Testis (tissue), 3 donors: Measurements from ENCODE around the gene ALDH16A1. TPM values are rescaled to one million over a fixed set of nuclear protein-coding genes. Genes with fewer than 3 reads are reported as not detected.

Experiments used
- DNase-seq: peaks from one replicate; pipeline ENCODE4 v3.0.0-alpha.2; 2019
- H3K27ac ChIP-seq, 2 donors: fragments of 200-600 bp; sonication (generic); one replicate each; pipeline ENCODE4 v1.5.1; 2019
- H3K27me3 ChIP-seq: fragments of 200-600 bp; sonication (generic); one replicate; pipeline ENCODE4 v1.5.1; 2019
- H3K36me3 ChIP-seq: fragments of 200-600 bp; sonication (generic); one replicate; pipeline ENCODE4 v1.5.1; 2017; ENCODE audit warnings: low read depth; ENCODE audit errors: missing control alignments
- H3K4me1 ChIP-seq: fragments of 200-600 bp; sonication (generic); one replicate; pipeline ENCODE4 v1.5.1; 2019
- H3K4me3 ChIP-seq, 2 donors: fragments of 200-600 bp; sonication (generic); one replicate each; pipeline ENCODE4 v1.5.1; 2017 to 2019
- H3K9me3 ChIP-seq: fragments of 200-600 bp; sonication (generic); one replicate; pipeline ENCODE4 v1.5.1; 2017
- CTCF ChIP-seq, 3 experiments: fragments of 450-650 bp in 2 of 3; fragments of 200-600 bp in 1 of 3; sonication (generic) in 1 of 3; IDR thresholded peaks; one replicate each; pipeline ENCODE4 v1.5.1; 2016 to 2019; ENCODE audit warnings: antibody characterized with exemption in 3 of 3, mild to moderate bottlenecking in 2 of 3, moderate library complexity in 1 of 3
- POLR2A ChIP-seq: fragments of 450-650 bp; IDR thresholded peaks from one replicate; pipeline ENCODE4 v1.6.1; 2017; ENCODE audit warnings: antibody characterized with exemption, mild to moderate bottlenecking, moderate library complexity
- WGBS, 2 donors: methylation state at CpG; one replicate each; pipeline ENCODE4 v1.1.5; 2018; 5-methylcytosine and 5-hydroxymethylcytosine counted together
- intact Hi-C: fragments of 100-400 bp; cut with DNase I; formaldehyde crosslinking; loops from one replicate; pipeline ENCODE4 v1.15.1; 2023; ENCODE audit warnings: low total_unique reads
- polyA plus RNA-seq: library from polyadenylated mRNA; stranded (reverse); fragments of 350-450 nt; fragmentation: Illumina TruSeq; extraction: RNeasy Lipid Tissue Mini Kit (QIAGEN cat#74804); gene quantifications from one replicate; pipeline ENCODE4 v1.2.3, GENCODE V29; 2014; ENCODE audit warnings: low read depth, low replicate concordance; ENCODE audit not compliant: insufficient read depth
- total RNA-seq, 2 donors: library from RNA; depleted of rRNA; stranded (reverse); fragments of >200 nt; gene quantifications; one replicate each; pipeline ENCODE4 v1.2.3, GENCODE V29; 2016

Gene ALDH16A1
- total and polyA plus RNA-seq, 3 donors from 2014 or later = 8.5 to 24.7 (median 22.4) TPM

GRCh38 chr19:49497047-49497788 is 44.2 kb downstream of the ALDH16A1 start:
- no peaks in the 10 kb centered on the region for H3K36me3 ChIP-seq
- peak; percentile 88 for DNase-seq
- WGBS, 2 donors = 14% methylated on average over 20 to 22 of the region's 22 CpGs
- intact Hi-C loops = no loop called here
- peaks cover 33% of the 10 kb centered on the region for H3K4me1 ChIP-seq
- H3K4me3 ChIP-seq = peak overlapping the region; percentile 94
- TF ChIP-seq POLR2A (no peak), CTCF (IDR thresholded peaks at IDR 0.05) (no peak)
- no peaks in the 10 kb centered on the region for H3K27me3 ChIP-seq
- no peaks in the 10 kb centered on the region for H3K9me3 ChIP-seq
- peak overlapping the region; percentile 98 for H3K27ac ChIP-seq

GRCh38 chr19:49497789-49498103 is 44.7 kb downstream of the ALDH16A1 start:
- H3K4me1 ChIP-seq = peaks cover 34% of the 10 kb centered on the region
- H3K27me3 ChIP-seq = no peaks in the 10 kb centered on the region
- no peak overlapping the region for H3K4me3 ChIP-seq
- H3K36me3 ChIP-seq = no peaks in the 10 kb centered on the region
- intact Hi-C loops = no loop called here
- 89 to 93% methylated on average over 6 to 12 of the region's 12 CpGs for WGBS, 2 donors
- no peaks in the 10 kb centered on the region for H3K9me3 ChIP-seq
- no peak for DNase-seq
- no peak for TF ChIP-seq CTCF (IDR thresholded peaks at IDR 0.05)
- TF ChIP-seq POLR2A = no peak
- H3K27ac ChIP-seq = peak overlapping the region; percentile 98

- intact Hi-C loops = no loop called here
- no peak for TF ChIP-seq CTCF (IDR thresholded peaks at IDR 0.05)
- TF ChIP-seq POLR2A = no peak
- no peak overlapping the region for H3K27ac ChIP-seq
- H3K36me3 ChIP-seq = no peaks in the 10 kb centered on the region
- WGBS, 2 donors = 80 to 86% methylated on average over 7 of the region's 7 CpGs
- no peaks in the 10 kb centered on the region for H3K9me3 ChIP-seq
- no peak overlapping the region for H3K4me3 ChIP-seq
- DNase-seq = no peak
- no peaks in the 10 kb centered on the region for H3K27me3 ChIP-seq
- H3K4me1 ChIP-seq = peaks cover 42% of the 10 kb centered on the region
Measured at GRCh38 chr19:49498475-49498874, 45.5 kb downstream of the ALDH16A1 start.

GRCh38 chr19:49499030-49499670 is 46.1 kb downstream of the ALDH16A1 start:
- Histone ChIP-seq H3K27ac (peak overlapping the region; percentile 65 to 73), H3K4me3 (no peak overlapping the region), H3K4me1 (peaks cover 42% of the 10 kb centered on the region), H3K9me3 (no peaks in the 10 kb centered on the region), H3K36me3 (no peaks in the 10 kb centered on the region), H3K27me3 (no peaks in the 10 kb centered on the region)
- no peak for TF ChIP-seq POLR2A
- TF ChIP-seq CTCF (IDR thresholded peaks at IDR 0.05) = no peak
- DNase-seq = peak; percentile 64
- 45 to 58% methylated on average over 16 to 19 of the region's 19 CpGs for WGBS, 2 donors
- intact Hi-C loops = no loop called here
